GM18507 (cell line): ENCODE results near the gene ATP13A3.
"Not testable (repeated sequence)": the region's sequence is repeated elsewhere in the genome, so short reads cannot be mapped to it uniquely, and the experiment has no call there.

Experiments
- DNase-seq: peaks from one replicate; pipeline ENCODE4 v3.0.0; 2011; ENCODE audit warnings: low read depth; ENCODE audit not compliant: insufficient read length; ENCODE audit errors: extremely low spot score
- FAIRE-seq: peaks from 2 replicates; lab custom pipeline; 2011; peaks lifted over from hg19 to GRCh38; lab: Jason Lieb, UNC

Gene ATP13A3

DNA sequence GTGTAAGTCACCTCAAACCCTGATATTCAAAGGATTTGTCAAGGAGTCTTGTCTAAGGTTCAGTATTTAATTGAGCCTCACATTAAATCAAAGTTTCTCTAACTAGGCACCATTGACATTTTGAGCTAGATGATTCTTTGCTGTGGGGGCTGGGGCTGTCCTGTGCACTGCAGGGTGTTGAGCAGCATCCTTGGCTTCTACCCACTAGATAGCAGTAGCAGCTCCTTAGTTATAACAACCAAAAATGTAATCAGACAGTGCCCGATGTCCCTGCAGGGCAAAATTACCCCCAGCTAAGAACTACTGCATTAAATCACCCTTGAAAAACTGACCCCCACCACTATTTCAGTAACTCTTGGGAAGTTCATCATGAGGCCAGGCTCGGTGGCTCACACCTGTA, 17.3 kb upstream of the ATP13A3 start:
- DNase-seq: no peak
- no peak for FAIRE-seq

DNA sequence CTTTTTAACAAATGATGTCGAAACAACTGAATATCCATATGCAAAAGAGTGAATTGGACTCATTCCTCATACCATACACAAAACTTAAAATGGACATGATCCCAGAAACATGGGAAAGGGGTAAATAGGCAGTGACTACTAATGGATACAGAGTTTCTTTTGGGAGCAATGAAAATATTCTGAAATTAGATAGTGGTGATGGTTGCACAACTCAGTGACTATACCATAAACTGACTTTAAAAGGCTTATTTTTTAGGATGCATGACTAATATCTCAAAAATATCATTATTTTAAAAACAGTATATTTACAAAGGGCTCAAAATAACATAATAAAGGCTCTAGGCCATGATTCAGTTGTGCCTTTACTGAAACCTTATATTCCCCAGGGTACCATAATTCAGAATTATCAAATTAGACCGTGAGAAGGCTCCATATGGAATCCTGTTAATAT, 16.3 kb upstream of the ATP13A3 start:
- no peak for DNase-seq
- no peak for FAIRE-seq

DNA sequence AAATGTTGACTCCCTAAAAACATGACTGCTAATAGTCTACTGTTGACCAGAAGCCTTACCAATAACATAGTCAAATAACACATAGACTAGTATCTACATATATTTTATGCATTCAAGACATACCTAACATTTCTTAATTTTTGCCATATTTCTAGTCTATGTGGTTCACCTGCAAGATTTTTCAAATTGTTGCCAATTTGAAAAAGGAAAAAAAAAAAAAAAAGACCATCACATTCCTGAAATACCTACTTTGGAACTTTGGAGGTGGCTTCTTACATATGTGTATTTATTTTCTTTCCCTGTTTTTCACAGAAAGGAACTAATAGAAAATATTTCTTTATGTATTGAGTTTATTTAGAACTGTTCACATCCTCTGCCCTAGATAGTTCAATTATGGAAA, 13.4 kb upstream of the ATP13A3 start:
- DNase-seq (no peak), FAIRE-seq (no peak)

DNA sequence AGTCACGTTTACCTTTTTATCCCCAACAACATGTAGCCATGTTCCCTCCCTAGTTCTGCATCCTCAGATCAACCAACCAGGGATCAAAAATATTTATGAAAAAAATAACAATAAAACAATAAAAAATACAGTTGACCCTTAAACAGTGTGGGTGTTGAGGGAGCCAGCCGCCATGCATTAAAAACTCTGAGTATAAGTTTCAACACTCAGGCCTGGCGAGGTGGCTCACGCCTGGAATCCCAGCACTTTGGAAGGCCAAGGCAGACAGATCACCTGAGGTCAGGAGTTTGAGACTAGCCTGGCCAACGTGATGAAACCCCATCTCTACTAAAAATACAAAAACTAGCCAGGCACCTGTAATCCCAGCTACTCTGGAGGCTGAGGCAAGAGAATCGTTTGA, 12.7 kb upstream of the ATP13A3 start:
- FAIRE-seq, DNase-seq: not testable (repeated sequence)

DNA sequence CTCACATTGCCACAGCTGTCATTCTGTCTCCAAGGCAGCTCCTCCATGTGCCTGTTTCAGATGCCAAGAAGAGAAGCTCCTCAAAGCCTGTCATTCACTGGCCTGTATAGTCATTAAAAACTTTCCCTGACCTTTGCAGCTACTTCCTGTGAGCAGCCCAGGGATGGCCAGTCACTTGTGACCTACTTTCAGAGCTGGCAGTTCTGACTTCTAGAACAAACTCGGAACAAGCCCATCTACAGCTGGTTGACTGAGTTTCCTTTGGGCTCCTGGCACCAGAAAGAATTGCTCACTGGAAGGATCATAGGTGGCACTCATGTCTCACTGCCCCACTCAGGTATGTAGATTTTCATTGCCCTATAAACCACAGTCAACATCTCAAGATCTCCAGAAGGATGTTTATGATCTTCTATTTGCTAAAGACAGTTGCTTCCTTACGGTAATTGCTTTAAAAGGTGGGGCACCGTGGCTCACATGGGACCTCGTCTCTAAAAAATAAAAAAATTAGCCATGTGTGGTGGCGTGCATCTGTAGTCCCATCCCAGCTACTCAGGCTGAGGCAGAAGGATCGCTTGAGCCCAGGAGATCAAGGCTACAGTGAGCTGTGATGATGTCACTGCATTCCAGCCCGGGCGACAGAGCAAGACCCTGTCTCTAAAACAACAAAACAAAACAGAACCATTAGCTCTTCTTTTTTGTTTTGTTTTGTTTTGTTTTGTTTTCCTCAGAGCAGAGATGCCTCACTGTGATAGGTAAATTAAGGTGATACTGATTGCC, 11.2 kb upstream of the ATP13A3 start:
- FAIRE-seq: no peak
- DNase-seq: no peak

DNA sequence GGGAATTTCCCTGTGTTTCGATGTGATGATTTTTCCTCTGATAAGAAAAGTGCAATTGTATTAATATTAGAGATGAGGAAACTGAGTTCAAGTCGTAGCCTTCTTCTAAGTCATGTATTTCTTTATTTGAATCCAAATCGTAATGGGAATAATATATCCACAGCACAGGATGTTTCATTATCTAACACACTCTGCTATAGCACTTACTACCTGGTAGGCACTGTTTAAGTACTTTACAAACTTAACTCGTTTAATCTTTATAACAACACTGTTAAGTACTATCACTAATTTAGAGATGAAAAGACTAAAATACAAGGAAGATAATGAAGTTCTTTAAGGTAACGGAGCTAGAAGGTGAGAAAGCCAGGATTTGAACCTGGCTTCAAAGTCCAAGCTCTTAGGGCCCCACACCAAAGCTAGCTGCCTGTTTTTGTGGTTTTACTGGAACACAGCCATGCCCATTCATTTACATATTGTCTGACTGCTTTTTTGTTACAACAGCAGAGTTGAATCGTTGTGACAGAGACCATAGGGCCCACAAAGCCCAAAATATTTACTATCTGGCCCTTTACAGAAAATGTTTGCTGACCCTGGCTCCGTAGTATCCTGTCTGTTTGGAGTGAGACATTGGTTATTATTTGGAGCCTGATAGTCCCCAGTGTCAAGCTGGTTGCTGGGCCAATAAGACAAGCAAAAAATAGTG, 9.6 kb upstream of the ATP13A3 start:
- no peak for FAIRE-seq
- DNase-seq: no peak

DNA sequence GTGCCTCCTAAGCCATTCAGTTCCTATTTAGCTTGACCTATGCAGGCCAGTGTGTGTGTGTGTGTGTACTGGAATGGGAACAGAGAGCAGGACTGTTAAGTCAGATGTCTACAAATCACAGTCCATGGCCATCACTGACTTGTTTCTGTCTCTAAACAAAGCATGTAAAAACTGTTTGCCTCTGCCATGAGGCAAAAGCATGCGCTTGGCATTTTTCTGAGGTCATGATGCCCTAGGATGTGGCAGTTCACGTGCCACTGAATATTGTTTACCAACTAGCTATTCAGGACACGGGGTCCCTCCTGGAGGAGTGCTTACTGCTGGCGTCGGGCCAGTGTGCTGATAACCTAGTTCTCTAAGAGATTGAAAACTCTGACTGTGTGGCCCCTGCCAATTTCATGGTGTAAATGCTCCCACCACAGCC, 8.2 kb upstream of the ATP13A3 start:
- FAIRE-seq: no peak
- DNase-seq: no peak

DNA sequence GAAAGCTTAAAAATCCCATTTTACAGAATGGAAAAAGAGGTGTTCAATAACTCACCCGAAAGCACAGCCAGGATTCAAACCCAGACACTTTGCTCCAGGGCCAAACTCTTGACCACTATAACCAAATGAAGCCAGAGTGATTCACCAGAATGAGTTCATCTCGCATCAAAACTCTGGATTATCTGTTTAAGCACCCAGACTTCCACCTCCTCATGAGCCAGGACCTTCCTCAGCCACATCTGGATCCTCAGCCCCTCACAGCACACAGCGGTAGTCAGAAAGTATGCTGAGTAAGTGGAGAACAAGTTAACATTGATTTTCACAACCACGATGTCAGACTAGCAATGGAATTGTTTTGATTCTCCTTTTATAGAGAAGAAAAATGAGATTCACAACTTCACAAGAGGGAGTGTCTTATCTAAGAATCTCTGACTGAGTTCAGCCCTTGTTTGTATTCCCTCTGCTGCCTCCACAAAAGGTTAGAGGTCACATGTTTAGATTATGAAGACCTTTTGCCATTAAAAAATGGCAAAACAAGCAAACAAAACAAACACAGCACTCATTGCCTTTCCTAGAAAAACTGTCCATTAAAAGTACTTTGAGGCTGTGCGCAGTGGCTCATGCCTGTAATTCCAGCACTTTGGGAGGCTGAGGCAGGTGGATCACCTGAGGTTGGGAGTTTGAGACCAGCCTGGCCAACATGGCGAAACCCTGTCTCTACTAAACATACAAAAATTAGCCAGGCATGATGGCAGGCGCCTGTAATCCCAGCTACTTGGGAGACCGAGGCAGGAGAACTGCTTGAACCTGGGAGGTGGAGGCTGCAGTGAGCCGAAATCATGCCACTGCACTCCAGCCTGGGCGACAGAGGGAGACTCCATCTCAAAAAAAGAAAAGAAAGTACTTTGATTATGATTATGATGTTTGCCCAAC, 7.5 kb upstream of the ATP13A3 start:
- not testable (repeated sequence) for FAIRE-seq

DNA sequence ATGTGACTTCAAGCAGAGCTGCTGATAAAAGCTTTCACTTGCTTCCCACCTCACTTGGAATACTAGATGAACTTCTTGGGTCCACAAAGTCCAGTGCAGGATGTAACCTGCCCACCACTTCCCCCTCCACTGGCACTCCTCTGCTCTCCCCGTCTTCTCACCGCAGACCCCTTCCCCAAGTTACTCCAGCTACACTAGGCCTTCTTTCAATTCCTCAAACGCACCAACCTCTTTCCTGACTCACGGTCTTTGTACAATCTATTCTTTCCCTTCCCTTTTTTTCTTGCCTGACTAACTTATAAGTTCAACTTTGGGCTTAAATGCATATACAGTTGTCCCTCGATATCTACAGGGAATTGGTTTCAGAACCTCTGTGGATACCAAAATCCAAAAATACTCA, 5.2 kb upstream of the ATP13A3 start:
- FAIRE-seq (no peak), DNase-seq (no peak)

More for the DNA sequence above, 7.5 kb upstream of the ATP13A3 start:
- DNase-seq: not testable (repeated sequence)

DNA sequence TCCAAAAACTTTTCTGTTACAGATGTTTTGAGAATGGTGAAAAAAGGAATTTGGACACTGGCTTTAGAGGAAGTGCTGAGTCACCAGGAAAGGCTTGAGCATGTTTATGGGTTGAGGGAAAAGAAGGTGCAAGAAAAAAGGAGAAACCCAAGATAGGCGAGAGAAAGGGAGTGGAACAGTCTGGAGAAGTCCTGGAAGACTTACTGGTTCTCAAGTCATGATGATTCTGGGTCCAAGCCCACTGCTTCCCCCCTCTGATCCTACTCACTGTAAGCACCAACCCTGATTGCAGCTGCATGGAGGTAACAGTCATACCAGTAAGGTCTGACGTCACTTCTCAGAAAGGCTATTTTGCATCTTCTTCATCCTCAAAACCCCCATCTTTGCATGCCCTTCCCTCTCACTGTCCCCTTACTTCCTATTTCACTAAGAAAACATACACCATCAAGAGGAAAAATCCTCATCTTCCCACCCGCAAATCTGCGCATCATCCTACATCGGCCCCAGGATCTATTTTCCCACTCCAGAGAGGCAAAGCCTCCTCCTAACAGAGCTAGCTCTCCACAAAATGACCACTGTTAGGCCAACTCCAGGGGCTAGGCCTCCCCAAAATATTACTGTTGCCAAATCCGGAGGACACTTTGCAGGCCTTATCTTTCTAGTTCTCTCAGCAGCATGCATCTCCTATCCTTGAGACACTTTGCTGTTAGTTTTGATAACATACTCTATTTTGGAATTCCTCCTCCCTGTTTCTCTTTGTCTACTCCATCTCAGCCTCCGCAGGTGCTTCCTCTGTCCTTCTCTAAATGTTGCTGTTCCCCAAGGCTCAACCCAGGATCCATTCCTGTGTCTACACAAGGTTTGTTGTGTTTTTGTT, 3.2 kb upstream of the ATP13A3 start:
- no peak for DNase-seq
- FAIRE-seq: peak; percentile 79

DNA sequence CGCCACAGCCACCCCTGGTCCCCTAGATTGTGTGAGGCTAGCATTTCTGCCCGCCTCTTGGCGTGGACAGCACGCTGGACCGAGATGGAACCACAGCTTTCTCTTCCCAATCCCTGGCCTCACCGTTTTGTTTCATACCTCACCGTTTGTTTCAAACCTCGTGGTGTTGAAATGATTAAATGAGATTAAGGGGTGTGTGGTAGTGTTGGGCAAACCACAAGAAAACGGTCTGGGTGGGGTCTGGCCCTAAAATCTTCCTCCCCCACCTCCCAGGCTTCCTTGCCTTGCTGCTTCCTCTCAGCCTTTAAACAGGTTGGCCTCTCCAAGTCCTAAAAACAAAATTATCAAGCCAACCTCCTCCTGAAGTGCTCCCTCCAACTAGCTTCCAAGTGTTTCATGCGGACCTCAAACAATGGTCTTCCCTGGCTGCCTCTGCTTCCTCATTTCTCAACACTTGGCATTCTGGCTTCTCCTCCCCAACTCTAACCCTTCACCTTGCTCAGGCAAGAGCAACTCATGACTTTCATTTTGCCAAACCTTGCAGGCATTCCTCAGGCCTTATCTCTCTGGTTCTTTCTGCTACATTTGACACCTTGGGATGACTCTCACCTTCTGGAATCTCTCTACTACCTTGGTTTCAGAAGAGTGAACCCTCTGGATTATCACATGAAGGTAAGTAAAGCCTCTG, 1.4 kb upstream of the ATP13A3 start:
- DNase-seq (no peak), FAIRE-seq (no peak)

DNA sequence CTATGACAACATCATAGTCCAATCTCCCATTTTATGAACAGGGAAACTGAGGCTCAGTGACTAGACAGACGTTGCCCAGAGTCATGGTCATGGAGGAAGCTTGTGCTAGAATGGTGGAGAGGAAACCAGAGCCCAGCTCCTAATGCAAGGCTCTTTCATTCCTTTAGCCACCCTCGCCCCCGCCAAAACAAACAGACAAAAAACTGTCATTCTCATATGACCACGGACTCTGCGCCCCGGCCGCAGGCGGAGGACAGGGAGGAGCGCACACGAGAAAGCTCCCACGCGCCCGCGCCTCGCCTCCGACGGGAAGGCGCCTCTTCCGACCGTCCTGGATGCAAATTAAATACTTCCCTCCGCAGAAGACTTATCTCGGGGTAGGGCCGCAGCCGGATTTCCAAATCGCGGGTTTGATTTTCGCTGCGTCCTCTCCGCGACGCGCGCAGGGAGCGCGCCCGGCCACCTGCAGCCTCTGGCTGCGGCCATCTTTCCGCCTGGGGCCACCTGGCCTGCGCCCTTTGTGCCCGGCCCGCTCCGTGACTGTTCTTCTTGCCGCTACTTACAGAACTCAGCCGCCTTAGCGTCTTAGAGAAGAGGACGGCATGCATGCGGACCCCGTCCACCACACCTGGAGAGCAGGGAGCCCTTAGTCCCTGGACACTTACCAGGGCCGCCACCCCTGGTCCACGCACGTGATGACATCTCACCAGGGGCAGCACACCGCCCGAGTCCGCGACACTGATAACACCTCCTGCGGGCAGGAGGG, 670 bp upstream of the ATP13A3 start:
- no peak for FAIRE-seq
- DNase-seq: no peak

DNA sequence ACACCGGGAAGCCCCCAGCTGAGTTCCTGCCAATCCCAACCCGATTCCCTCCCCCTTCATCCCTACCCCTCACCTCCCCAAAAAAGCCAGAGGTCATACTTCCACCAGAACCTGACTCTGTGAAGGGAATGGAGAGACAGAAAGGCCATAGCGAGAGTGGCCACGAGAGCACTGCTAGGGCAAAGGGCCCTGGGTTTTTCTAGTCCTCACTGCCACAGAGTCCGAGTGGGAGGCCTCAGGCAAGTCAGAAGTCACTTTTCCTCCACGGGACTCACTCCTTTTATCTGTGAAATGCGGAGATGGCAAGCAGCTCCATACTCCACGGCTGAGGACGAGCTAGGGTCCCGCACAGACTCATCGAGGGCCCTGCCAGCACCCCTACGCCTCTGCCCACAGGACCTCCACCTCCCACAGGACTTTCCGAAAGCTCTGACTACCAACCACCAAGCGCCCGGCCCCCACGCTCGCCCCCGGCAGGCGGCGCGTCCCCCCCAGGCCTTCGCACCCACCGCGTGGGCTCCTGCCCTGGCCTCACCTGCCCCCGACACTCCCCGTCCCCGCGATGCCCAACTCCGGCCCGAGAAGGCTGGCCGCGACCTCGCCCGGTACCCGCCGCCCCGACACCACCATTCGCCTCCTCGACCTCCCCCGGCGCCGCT, 792 bp downstream of the ATP13A3 start:
- FAIRE-seq (no peak), DNase-seq (no peak)

DNA sequence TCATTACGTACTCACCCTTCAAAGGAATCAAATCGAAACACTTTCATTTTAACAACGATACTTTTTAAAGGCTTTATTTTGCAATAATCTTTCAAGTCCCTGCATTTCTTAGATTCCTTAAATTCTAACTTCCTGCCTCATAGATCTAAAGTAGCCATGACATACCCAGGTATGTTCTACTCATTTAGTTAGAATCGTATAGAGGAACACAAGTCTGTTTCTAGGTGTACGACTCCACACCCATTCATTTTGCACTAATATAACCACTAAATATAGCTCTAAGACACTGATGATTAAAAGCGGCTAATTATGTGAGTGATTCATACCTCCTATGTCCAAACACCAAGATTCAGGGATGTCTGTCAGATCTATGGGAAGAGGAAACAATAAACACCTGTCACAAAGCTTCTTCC, 1.3 kb downstream of the ATP13A3 start:
- FAIRE-seq (no peak), DNase-seq (no peak)

DNA sequence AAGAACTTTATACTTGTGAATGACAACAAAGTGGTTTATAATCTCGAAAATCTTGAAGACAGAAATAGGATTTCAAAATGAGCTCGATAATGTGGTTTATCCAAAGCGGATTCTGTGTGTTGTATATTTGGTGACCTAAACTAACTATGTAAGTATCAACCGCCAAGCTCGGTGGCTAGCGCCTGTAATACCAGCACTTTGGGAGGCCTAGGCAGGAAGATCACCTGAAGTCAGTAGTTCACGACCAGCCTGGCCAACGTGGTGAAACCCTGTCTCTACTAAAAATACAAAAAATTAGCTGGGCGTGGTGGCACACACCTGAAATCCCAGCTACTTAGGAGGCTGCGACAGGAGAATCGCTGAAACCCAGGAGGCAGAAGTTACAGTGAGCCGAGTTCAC, 2.2 kb downstream of the ATP13A3 start:
- no peak for DNase-seq
- no peak for FAIRE-seq

DNA sequence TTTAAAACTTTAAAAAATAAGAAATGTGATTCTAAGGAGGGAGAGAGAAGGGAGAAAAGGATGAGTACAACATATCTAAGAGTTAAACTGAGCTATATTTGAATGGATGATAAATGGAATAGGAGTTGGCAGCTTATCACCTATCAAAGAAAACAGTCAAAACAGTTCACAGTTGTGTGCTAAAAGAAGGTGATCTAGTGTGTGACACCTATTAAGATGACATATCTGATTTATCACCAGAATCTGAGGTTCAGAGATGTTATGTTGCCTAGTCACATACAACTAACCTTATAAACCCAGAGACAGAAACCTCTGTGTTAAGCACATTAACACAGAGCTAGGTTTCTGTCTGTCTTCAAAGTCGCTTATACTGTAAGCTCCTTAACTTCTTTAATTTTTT, 3.0 kb downstream of the ATP13A3 start:
- DNase-seq (no peak), FAIRE-seq (no peak)

DNA sequence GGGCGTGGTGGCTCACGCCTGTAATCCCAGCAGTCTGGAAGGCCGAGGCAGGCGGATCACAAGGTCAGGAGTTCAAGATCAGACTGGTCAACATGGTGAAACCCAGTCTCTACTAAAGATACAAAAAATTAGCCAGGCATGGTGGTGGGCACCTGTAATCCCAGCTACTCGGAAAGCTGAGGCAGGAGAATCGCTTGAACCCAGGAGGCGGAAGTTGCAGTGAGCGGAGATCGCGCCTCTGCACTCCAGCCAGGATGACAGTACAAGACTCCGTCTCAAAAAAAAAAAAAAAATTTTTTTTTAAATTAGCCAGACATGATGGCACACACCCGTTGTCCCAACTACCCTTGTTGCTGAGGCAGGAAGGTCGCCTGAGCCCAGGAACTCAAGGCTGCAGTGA, 4.0 kb downstream of the ATP13A3 start:
- not testable (repeated sequence) for FAIRE-seq, DNase-seq
